OCI-LY3 (cell line): ENCODE measurements around the gene UBASH3A.

Experiments used
- EZH2phosphoT487 ChIP-seq: fragments of 200-600 bp; shearing (Covaris generic); IDR thresholded peaks from 2 replicates; pipeline ENCODE4 v1.6.1; 2018; ENCODE audit warnings: antibody characterized with exemption, mixed run types, low read depth
- TF ChIP-seq, protein P1 (sequence below): fragments of 200-600, 300-600 bp; sonication (generic); IDR thresholded peaks from 2 replicates; pipeline ENCODE4 v1.5.1; 2014; ENCODE audit warnings: antibody characterized with exemption, low read length, low read depth

DNA sequence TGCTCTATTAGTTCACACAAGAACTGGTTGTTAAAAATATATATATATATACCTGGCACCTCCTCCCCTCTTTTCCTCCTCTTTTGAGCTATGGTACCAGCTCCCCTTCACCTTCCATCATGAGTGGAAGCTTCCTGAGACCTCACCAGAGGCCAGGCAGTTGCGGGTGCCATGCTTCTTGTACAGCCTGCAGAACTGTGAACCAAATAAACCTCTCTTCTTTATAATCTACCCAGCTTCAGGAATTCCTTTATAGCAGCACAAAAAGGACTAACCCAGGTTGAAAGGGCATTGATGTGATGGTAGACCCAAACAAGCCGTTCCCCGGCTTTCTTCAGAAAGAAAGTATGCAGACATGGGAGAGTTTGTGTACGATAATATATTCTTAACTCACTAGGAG, 77.5 kb downstream of the UBASH3A start:
- TF ChIP-seq, protein P1, sequence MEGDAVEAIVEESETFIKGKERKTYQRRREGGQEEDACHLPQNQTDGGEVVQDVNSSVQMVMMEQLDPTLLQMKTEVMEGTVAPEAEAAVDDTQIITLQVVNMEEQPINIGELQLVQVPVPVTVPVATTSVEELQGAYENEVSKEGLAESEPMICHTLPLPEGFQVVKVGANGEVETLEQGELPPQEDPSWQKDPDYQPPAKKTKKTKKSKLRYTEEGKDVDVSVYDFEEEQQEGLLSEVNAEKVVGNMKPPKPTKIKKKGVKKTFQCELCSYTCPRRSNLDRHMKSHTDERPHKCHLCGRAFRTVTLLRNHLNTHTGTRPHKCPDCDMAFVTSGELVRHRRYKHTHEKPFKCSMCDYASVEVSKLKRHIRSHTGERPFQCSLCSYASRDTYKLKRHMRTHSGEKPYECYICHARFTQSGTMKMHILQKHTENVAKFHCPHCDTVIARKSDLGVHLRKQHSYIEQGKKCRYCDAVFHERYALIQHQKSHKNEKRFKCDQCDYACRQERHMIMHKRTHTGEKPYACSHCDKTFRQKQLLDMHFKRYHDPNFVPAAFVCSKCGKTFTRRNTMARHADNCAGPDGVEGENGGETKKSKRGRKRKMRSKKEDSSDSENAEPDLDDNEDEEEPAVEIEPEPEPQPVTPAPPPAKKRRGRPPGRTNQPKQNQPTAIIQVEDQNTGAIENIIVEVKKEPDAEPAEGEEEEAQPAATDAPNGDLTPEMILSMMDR: no peak
- no peak for TF ChIP-seq EZH2phosphoT487
